ENCODE measurements around the gene NOX5. TPM values are rescaled to one million over a fixed set of nuclear protein-coding genes. Genes with fewer than 3 reads are reported as not detected.

Gene NOX5
- polyA plus RNA-seq, 1 donor from 2014 or later, result not detected

DNA sequence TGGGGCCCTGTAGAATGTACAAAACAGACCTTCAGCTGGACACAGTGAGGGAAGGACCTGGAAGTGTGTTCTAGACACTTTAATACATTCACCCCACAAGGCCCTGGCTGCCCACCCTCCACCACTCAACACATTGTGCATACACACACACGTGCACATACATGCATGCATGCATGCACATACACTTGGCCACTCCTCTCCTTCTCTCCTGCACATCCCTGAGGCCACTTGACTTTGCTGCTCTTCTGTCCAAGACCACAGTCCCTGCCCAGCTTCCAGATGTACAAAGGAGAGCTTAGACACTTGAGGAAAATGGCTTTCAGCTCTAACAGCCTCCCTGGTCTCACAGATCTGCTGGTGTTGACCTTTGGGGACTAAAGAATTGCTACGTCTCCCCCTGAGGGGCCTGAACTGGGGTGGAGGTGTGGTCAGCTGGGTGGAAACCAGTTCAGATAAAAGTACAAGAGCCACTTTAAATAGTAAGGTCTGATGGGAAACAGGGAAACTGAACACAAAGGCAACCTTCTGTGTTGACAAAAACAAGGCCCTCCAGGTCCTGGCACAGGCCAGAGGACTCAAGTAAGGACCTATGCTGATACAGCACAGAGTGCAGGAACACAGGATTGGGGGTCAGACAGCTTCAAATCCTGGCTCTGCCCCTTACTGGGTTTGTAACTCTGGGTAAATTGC lies 24.8 kb upstream of the NOX5 start:
- Histone ChIP-seq H3K4me2 (ENCODE audit: low read length) (no peak overlapping the region), H3K27me3 (ENCODE audit: insufficient read depth, low read depth, low read length) (no peaks in the 10 kb centered on the region), H3K79me2 (replicated peaks; ENCODE audit: insufficient read depth, low read length) (no peaks in the 10 kb centered on the region), H3K9me2 (ENCODE audit: insufficient read depth, low read length) (no peaks in the 10 kb centered on the region), H3K9ac (ENCODE audit: low read length) (no peak overlapping the region), H2AFZ (ENCODE audit: low read depth, low read length) (no peak overlapping the region), H3K4me3 (ENCODE audit: low read length) (no peak overlapping the region), H4K20me1 (ENCODE audit: insufficient read depth) (no peaks in the 10 kb centered on the region), H3F3A (ENCODE audit: insufficient read depth, low read length, poor library complexity, severe bottlenecking) (no peaks in the 10 kb centered on the region), H3K27ac (ENCODE audit: low read length) (no peak overlapping the region), H3K9me3 (ENCODE audit: low read length) (no peaks in the 10 kb centered on the region), H3K36me3 (ENCODE audit: insufficient read depth, low read length) (no peaks in the 10 kb centered on the region)
- no peak for TF ChIP-seq MXI1 (conservative IDR thresholded peaks at IDR 0.05; ENCODE audit: poor library complexity, severe bottlenecking)
- TF ChIP-seq, protein P1, sequence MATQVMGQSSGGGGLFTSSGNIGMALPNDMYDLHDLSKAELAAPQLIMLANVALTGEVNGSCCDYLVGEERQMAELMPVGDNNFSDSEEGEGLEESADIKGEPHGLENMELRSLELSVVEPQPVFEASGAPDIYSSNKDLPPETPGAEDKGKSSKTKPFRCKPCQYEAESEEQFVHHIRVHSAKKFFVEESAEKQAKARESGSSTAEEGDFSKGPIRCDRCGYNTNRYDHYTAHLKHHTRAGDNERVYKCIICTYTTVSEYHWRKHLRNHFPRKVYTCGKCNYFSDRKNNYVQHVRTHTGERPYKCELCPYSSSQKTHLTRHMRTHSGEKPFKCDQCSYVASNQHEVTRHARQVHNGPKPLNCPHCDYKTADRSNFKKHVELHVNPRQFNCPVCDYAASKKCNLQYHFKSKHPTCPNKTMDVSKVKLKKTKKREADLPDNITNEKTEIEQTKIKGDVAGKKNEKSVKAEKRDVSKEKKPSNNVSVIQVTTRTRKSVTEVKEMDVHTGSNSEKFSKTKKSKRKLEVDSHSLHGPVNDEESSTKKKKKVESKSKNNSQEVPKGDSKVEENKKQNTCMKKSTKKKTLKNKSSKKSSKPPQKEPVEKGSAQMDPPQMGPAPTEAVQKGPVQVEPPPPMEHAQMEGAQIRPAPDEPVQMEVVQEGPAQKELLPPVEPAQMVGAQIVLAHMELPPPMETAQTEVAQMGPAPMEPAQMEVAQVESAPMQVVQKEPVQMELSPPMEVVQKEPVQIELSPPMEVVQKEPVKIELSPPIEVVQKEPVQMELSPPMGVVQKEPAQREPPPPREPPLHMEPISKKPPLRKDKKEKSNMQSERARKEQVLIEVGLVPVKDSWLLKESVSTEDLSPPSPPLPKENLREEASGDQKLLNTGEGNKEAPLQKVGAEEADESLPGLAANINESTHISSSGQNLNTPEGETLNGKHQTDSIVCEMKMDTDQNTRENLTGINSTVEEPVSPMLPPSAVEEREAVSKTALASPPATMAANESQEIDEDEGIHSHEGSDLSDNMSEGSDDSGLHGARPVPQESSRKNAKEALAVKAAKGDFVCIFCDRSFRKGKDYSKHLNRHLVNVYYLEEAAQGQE (IDR thresholded peaks at IDR 0.05; ENCODE audit: borderline replicate concordance), result no peak
- no peak for TF ChIP-seq SMC3 (conservative IDR thresholded peaks at IDR 0.05; ENCODE audit: poor library complexity)
- TF ChIP-seq EP300 (conservative IDR thresholded peaks at IDR 0.05; ENCODE audit: poor library complexity, severe bottlenecking), result no peak
- TF ChIP-seq, protein P2, sequence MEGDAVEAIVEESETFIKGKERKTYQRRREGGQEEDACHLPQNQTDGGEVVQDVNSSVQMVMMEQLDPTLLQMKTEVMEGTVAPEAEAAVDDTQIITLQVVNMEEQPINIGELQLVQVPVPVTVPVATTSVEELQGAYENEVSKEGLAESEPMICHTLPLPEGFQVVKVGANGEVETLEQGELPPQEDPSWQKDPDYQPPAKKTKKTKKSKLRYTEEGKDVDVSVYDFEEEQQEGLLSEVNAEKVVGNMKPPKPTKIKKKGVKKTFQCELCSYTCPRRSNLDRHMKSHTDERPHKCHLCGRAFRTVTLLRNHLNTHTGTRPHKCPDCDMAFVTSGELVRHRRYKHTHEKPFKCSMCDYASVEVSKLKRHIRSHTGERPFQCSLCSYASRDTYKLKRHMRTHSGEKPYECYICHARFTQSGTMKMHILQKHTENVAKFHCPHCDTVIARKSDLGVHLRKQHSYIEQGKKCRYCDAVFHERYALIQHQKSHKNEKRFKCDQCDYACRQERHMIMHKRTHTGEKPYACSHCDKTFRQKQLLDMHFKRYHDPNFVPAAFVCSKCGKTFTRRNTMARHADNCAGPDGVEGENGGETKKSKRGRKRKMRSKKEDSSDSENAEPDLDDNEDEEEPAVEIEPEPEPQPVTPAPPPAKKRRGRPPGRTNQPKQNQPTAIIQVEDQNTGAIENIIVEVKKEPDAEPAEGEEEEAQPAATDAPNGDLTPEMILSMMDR (IDR thresholded peaks at IDR 0.05; ENCODE audit: poor library complexity, severe bottlenecking), result no peak
- TF ChIP-seq RAD21 (conservative IDR thresholded peaks at IDR 0.05), result no peak
- no peak for TF ChIP-seq POLR2AphosphoS5 (IDR thresholded peaks at IDR 0.05)
- TF ChIP-seq EZH2 (IDR thresholded peaks at IDR 0.05; ENCODE audit: borderline replicate concordance, insufficient read depth, low read length, poor library complexity, severe bottlenecking), result no peak
- TF ChIP-seq TAF1 (IDR thresholded peaks at IDR 0.05; ENCODE audit: low read depth), result no peak

DNA sequence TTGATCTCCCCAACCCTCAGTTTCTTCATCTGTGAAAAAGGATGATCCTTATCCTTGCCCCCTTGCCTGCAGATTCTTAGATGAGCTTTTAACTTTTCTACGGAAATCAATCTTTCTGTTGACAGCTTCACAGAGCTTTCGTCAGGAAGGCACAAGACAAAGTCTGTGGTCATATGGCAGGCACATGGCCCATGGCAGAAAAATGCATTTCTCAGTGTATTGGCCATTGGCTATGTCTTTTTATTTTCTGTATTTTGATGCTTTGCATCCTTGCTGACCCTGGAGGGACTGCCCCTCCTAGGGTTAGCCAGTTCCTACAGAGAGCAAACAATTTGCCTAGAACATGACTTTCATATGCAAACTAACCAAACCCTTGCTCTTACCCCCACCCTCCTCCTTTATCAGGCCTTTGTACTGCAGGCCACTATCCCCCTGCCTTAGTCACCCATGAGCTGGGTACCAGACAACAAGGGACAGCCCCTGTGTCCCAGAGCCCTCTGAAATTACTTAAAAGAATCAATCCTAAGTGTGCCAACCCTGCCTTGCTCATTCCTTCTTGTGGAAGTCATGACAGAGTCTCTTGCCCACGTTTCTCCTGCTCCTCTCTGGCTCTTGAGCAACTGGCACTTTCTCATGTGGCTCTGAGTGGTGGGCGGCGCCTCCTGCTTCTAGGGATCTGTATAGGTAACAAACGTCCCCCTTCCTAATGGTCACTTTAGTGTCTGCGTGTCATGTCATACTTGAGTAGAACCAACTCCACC lies 24.1 kb upstream of the NOX5 start:
- H3K4me2 ChIP-seq (ENCODE audit: low read length), result no peak overlapping the region
- H3K9me2 ChIP-seq (ENCODE audit: insufficient read depth, low read length), result no peaks in the 10 kb centered on the region
- H4K20me1 ChIP-seq (ENCODE audit: insufficient read depth), result no peaks in the 10 kb centered on the region
- TF ChIP-seq SMC3 (conservative IDR thresholded peaks at IDR 0.05; ENCODE audit: poor library complexity), result no peak
- TF ChIP-seq, protein P2 (IDR thresholded peaks at IDR 0.05; ENCODE audit: poor library complexity, severe bottlenecking), result no peak
- TF ChIP-seq RAD21 (conservative IDR thresholded peaks at IDR 0.05), result no peak
- no peak for TF ChIP-seq MXI1 (conservative IDR thresholded peaks at IDR 0.05; ENCODE audit: poor library complexity, severe bottlenecking)
- no peak for TF ChIP-seq EP300 (conservative IDR thresholded peaks at IDR 0.05; ENCODE audit: poor library complexity, severe bottlenecking)
- TF ChIP-seq TAF1 (IDR thresholded peaks at IDR 0.05; ENCODE audit: low read depth), result no peak
- no peak for TF ChIP-seq EZH2 (IDR thresholded peaks at IDR 0.05; ENCODE audit: borderline replicate concordance, insufficient read depth, low read length, poor library complexity, severe bottlenecking)
- TF ChIP-seq POLR2AphosphoS5 (IDR thresholded peaks at IDR 0.05), result no peak
- TF ChIP-seq, protein P1 (IDR thresholded peaks at IDR 0.05; ENCODE audit: borderline replicate concordance), result no peak
- H3K9me3 ChIP-seq (ENCODE audit: low read length), result no peaks in the 10 kb centered on the region
- no peaks in the 10 kb centered on the region for H3K79me2 ChIP-seq (replicated peaks; ENCODE audit: insufficient read depth, low read length)
- H2AFZ ChIP-seq (ENCODE audit: low read depth, low read length), result no peak overlapping the region
- H3K9ac ChIP-seq (ENCODE audit: low read length), result no peak overlapping the region
- H3K27ac ChIP-seq (ENCODE audit: low read length), result no peak overlapping the region
- no peak overlapping the region for H3K4me3 ChIP-seq (ENCODE audit: low read length)
- H3K36me3 ChIP-seq (ENCODE audit: insufficient read depth, low read length), result no peaks in the 10 kb centered on the region
- H3K27me3 ChIP-seq (ENCODE audit: insufficient read depth, low read depth, low read length), result no peaks in the 10 kb centered on the region
- no peaks in the 10 kb centered on the region for H3F3A ChIP-seq (ENCODE audit: insufficient read depth, low read length, poor library complexity, severe bottlenecking)
